WERI-Rb-1 (cell line): ENCODE results near the gene FLNB.
"Not testable (repeated sequence)": the region's sequence is repeated elsewhere in the genome, so short reads cannot be mapped to it uniquely, and the experiment has no call there.

ENCODE experiments used
- DNase-seq: peaks from one replicate; pipeline ENCODE4 v3.0.0-alpha.2; 2020
- H3K27ac ChIP-seq: fragments of 250-450 bp; sonication (Bioruptor Pico); 2 replicates; pipeline ENCODE4 v1.5.1; 2020; ENCODE audit warnings: mild to moderate bottlenecking, moderate library complexity
- H3K27me3 ChIP-seq: fragments of 250-450 bp; sonication (Bioruptor Pico); 2 replicates; pipeline ENCODE4 v1.5.1; 2021; ENCODE audit warnings: mild to moderate bottlenecking, low read depth, moderate library complexity; ENCODE audit not compliant: insufficient read depth, severe bottlenecking
- H3K36me3 ChIP-seq: fragments of 250-450 bp; sonication (Bioruptor Pico); 2 replicates; pipeline ENCODE4 v1.5.1; 2020; ENCODE audit warnings: mild to moderate bottlenecking, moderate library complexity
- H3K4me3 ChIP-seq: 2 replicates; pipeline ENCODE4 v1.5.1; 2011; ENCODE audit warnings: low read depth, mild to moderate bottlenecking, control low read depth, low read length
- H3K9me3 ChIP-seq: fragments of 250-450 bp; sonication (Bioruptor Pico); 2 replicates; pipeline ENCODE4 v1.5.1; 2021; ENCODE audit warnings: mild to moderate bottlenecking, moderate library complexity; ENCODE audit not compliant: severe bottlenecking
- TF ChIP-seq, protein P1 (sequence below): IDR thresholded peaks from 2 replicates; pipeline ENCODE4 v1.5.1; 2011; ENCODE audit warnings: low read depth, mild to moderate bottlenecking, control low read depth, inconsistent platforms, low read length

The FLNB gene

DNA sequence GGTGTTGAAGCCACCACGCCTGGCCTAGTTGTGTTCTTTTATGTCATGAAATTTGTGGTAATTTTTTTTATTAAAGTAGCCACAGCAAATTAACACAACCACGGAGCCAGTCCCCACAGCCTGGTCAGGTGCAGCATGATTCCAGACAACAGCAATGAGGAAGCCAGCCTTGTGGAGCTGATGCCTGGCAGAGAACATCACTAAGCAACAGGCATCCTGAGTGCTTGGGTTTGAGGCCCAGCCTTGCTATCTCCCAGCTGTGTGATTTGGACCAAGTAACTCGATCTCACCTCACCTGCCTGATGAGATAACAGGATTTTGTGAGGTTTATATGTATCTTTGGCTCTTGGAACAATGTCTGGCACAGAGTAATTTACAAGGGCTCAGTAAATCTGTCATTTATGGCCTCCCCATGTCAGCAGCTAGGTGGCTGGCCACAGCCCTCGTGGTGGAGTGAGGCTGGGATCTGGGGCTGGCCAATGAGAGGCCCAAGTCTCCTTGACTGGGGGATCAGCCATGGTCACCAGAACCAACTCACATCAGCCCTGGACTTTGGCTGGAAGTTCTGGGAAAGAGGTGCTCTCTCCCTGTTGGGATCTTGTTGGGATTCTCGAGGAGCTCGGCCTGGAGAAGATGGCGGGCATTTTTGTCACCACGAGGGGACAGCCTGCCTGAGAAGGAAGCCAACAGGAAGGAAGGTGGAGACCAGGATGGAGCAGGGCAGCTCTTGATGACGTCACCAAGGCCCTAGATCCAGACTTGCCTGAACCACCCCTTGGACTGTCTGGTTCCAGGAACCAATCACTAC, 22.8 kb upstream of the FLNB start:
- TF ChIP-seq, protein P1, sequence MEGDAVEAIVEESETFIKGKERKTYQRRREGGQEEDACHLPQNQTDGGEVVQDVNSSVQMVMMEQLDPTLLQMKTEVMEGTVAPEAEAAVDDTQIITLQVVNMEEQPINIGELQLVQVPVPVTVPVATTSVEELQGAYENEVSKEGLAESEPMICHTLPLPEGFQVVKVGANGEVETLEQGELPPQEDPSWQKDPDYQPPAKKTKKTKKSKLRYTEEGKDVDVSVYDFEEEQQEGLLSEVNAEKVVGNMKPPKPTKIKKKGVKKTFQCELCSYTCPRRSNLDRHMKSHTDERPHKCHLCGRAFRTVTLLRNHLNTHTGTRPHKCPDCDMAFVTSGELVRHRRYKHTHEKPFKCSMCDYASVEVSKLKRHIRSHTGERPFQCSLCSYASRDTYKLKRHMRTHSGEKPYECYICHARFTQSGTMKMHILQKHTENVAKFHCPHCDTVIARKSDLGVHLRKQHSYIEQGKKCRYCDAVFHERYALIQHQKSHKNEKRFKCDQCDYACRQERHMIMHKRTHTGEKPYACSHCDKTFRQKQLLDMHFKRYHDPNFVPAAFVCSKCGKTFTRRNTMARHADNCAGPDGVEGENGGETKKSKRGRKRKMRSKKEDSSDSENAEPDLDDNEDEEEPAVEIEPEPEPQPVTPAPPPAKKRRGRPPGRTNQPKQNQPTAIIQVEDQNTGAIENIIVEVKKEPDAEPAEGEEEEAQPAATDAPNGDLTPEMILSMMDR = no peak
- no peaks in the 10 kb centered on the region for H3K9me3 ChIP-seq
- no peaks in the 10 kb centered on the region for H3K27me3 ChIP-seq
- no peak overlapping the region for H3K4me3 ChIP-seq
- no peak for DNase-seq
- no peak overlapping the region for H3K27ac ChIP-seq
- H3K36me3 ChIP-seq = no peaks in the 10 kb centered on the region

DNA sequence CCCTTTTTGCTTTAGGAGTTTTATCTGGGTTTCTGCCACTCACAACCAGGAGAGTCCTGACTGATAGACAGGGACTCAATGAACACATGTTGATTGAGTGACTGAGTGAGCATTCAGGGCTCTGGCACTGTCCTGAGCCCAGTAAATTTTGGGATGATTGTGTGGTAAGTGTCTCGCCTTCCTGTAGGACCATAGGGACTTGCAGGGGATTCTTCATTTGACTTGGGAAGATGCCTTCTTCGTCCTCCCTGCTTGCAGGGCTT, 22.3 kb upstream of the FLNB start:
- TF ChIP-seq, protein P1 = no peak
- no peak for DNase-seq
- no peaks in the 10 kb centered on the region for H3K27me3 ChIP-seq
- H3K4me3 ChIP-seq = no peak overlapping the region
- no peak overlapping the region for H3K27ac ChIP-seq
- H3K36me3 ChIP-seq = no peaks in the 10 kb centered on the region
- H3K9me3 ChIP-seq = no peaks in the 10 kb centered on the region

DNA sequence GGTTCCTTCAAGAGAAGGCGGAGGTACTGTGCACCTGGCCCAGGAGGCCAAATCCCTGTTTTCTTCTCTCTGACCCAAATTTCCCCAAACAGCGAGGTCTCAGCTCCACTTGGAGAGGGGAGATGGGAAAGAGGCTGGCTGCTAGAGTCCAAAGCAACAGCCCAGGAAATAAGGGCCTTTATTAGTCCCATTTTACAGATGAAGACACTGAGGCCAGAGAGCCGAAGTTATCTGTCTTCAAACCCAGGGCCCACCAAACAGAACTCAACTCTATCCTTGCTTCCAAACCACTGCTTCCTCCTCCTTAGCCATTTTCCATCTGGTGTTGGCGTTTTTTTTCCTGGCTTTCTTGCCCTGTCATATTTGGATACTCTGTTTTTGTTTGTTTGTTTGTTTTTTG, 22.0 kb upstream of the FLNB start:
- Histone ChIP-seq H3K36me3 (no peaks in the 10 kb centered on the region), H3K27me3 (no peaks in the 10 kb centered on the region), H3K27ac (no peak overlapping the region), H3K9me3 (no peaks in the 10 kb centered on the region), H3K4me3 (no peak overlapping the region)
- DNase-seq = no peak
- TF ChIP-seq, protein P1 = no peak

DNA sequence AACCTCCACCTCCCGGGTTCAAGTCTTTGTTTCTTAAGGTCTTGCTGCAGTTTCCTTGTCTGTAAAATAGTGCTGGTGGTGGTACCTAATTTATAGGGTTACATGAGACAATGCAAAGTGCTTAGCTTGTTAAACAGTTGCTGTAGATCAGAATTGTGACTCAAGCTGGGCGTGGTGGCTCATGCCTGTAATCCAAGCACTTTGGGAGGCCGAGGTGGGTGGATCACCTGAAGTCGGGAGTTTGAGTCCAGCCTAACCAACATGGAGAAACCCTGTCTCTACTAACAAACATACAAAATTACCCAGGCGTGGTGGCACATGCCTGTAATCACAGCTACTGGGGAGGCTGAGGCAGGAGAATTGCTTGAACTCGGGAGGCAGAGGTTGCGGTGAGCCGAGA, 19.0 kb upstream of the FLNB start:
- not testable (repeated sequence) for H3K4me3 ChIP-seq, H3K36me3 ChIP-seq, H3K27me3 ChIP-seq, DNase-seq, H3K9me3 ChIP-seq, H3K27ac ChIP-seq

DNA sequence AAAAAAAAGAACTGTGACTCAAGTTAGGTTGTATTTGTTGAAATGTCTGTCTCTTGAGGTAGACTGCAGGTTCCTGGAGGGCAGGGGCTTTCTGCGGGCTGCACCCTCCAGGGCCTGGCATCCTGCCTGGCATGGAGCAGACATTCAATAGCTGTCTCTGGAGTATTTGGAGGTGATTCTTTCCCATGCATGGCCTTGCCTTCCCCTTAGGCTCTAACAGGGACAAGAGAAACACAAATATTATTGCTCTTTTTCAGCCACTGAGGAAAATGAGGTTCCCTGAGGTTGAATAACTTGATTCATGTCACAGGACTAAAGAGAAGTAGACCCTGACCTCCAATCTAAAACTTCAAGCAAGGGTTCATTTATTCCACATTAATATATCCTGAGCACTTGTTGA, 18.6 kb upstream of the FLNB start:
- DNase-seq = no peak
- TF ChIP-seq, protein P1 = no peak
- Histone ChIP-seq H3K4me3 (no peak overlapping the region), H3K27ac (no peak overlapping the region), H3K36me3 (no peaks in the 10 kb centered on the region), H3K9me3 (no peaks in the 10 kb centered on the region), H3K27me3 (no peaks in the 10 kb centered on the region)

DNA sequence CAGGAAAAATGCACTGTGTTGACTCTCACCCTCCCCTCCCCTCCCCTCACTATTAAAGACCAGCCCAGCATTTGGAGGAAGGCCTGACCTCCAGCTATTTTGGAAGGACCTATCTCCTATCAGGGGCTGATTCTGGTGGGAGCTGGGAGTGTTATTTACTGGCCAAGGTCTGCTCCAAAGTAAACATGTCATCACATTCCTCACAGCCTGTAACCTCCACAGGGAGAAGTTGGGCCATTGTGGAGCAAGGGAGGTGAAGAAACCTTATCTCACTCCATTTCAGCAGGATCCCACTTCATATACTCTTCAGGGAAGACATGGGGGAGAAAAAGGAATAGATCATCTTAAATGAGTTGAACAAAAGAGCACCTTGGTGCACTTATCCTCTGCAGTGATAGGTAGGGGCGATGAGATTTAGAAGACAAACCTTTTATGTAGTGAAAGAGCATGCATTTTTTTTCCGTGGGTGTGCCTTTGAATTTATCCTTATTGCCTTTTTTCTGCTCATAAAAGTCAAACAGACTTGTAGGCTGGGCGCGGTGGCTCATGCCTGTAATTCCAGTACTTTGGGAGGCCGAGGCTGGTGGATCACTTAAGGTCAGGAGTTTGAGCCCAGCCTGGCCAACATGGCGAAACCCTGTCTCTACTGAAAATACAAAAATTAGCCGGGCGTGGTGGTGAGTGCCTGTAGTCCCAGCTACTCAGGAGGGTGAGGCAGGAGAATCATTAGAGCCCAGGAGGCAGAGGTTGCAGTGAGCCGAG, 15.6 kb upstream of the FLNB start:
- DNase-seq = no peak
- TF ChIP-seq, protein P1 = no peak
- Histone ChIP-seq H3K36me3 (no peaks in the 10 kb centered on the region), H3K9me3 (no peaks in the 10 kb centered on the region), H3K27me3 (no peaks in the 10 kb centered on the region), H3K27ac (no peak overlapping the region), H3K4me3 (no peak overlapping the region)
